ENCODE measurements around the gene FLAD1.

GRCh38 chr1:155009221-155009711 lies 26.1 kb downstream of the FLAD1 start:
- no peak for TF ChIP-seq POLR2AphosphoS5 (IDR thresholded peaks at IDR 0.05; ENCODE audit: low read depth)
- no peak for TF ChIP-seq EZH2 (IDR thresholded peaks at IDR 0.05; ENCODE audit: low read depth, unreplicated experiment)
- no peak for TF ChIP-seq REST (IDR thresholded peaks at IDR 0.05; ENCODE audit: unreplicated experiment)
- TF ChIP-seq CTCF (conservative IDR thresholded peaks at IDR 0.05; ENCODE audit: low read depth in 2 of 2): no peak
- no peak for TF ChIP-seq CREB1 (CRISPR knock-in tag; IDR thresholded peaks at IDR 0.05; ENCODE audit: low read depth)
- no peak for TF ChIP-seq EZH2phosphoT487 (IDR thresholded peaks at IDR 0.05; ENCODE audit: unreplicated experiment)
- no peak for TF ChIP-seq ZNF114 (CRISPR knock-in tag; IDR thresholded peaks at IDR 0.05)
- TF ChIP-seq ZNF331 (CRISPR knock-in tag; IDR thresholded peaks at IDR 0.05; ENCODE audit: low read depth): no peak
- no peak for TF ChIP-seq JUNB (IDR thresholded peaks at IDR 0.05; ENCODE audit: unreplicated experiment)
- TF ChIP-seq NANOG (IDR thresholded peaks at IDR 0.05; ENCODE audit: borderline replicate concordance): no peak

Measured in GM23338 (cell line).